GOT3 (cell line): Measurements from ENCODE around the gene MON2.
"Not testable (repeated sequence)": the region's sequence is repeated elsewhere in the genome, so short reads cannot be mapped to it uniquely, and the experiment has no call there.

ENCODE experiments used
- DNase-seq: peaks from one replicate; lab custom pipeline; 2025; ENCODE audit warnings: mixed read lengths; lab: John Stamatoyannopoulos, UW

Gene MON2

DNA sequence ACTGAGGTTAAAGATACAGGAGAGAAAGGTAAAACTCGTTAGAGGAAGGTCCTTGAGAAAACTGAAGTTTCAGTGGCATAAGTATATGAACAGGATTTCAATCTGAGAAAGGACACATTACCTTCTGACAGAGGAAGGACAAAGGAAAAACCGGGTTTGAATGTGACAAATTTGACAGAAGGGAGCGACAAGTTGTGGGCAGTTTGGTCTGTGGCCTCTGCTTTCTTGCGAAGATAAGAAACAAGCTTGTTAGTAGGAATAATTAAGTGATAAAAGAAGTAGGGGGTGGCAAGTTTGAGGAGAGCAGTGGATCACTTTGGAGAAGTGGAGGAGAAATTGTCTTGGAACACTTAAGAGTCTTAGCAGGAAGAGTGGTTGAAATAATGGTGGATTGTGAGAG is 5.1 kb downstream of the MON2 start:
- DNase-seq = no peak

DNA sequence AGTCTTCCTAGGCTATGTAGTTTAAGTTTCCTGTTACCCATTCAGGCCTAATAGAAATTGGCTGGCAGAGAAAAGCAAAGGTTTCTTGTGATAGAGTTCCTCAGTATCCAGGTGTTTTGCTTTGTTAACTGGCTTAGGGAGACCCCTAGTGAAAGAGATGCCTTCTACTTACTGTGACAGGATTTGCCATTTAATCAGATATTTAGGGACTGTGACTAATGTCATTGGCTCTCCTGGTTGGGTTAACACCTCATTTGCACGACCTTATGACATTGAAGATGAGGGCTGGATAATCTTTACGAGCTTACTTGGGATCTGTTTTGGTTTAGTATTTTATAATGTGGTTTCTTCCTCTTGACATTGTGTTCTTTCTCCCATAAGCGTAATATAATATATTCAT is 5.8 kb downstream of the MON2 start:
- DNase-seq = no peak

- DNase-seq = no peak
Observed at GRCh38 chr12:62481843-62482540, 15.4 kb downstream of the MON2 start.

DNA sequence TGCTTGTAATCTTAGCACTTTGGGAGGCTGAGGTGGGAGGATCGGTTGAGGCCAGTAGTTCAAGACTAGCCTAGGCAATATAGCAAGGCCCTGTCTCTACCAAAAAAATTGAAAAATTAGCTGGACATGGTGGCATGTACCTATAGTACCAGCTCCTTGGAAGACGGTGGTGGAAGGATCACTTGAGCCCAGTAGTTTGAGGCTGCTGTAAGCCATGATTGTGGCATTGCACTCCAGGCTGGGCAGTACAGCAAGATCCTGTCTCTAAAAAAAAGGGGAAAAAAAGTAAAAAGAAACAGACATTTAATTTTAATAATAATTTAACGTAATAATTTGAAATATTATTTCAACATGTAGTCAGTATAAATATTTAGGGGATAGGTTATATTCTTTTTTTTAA is 16.1 kb downstream of the MON2 start:
- no peak for DNase-seq

DNA sequence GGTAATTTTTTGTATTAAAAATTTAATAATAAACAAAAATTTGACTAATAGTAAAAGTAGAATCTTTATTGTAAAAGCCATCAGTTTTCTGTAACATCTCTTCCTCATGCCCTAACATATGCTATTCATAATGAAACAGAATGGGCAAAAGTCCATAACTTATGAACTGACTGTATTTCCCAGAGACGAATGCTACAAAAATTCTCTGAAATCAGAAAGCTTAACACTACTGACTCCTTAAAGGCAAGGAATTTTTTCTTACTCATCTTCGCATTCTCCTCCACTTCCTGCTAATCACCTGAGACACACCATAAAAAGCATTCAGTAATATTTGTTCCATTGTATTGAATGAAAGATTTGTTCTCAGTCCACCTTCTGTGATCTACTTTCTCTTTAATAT is 17.6 kb downstream of the MON2 start:
- DNase-seq = no peak

- no peak for DNase-seq
Observed at GRCh38 chr12:62505786-62506185, 39.2 kb downstream of the MON2 start.

- no peak for DNase-seq
Observed at GRCh38 chr12:62512901-62513300, 46.3 kb downstream of the MON2 start.

DNA sequence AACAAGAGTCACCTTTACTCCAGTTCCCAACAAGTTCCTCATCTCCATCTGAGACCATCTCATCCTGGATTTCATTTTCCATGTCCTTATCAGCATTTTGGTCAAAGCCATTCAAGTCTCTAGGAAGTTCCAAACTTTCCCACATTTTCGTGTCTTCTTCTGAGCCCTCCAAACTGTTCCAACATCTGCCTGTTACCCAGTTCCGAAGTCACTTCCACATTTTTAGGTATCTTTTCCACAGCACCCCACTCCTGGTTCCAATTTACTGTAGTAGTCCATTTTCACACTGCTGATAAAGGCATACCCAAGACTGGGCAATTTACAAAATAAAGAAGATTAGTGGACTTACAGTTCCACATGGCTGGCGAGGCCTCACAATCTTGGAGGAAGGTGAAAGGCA is 47.5 kb downstream of the MON2 start:
- not testable (repeated sequence) for DNase-seq

- no peak for DNase-seq
Observed at GRCh38 chr12:62516927-62517326, 50.3 kb downstream of the MON2 start.

DNA sequence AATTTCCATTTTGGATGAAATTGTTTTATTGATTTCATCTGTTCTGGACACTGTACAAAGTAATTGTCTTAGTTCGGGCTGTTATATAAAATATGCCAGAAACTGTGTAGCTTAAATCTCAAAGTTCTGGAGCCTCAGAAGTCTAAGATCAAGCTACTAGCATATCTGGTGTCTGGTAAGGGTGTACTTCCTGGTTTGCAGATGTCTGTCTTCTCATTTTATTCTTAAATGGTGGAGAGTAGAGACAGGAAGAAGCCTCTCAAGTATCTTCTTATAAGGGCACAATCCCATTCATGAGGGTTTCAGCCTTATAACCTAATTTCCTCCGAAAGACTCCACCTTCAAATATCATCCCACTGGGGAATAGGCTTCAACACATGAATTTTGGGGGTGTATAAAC is 51.3 kb downstream of the MON2 start:
- no peak for DNase-seq

DNA sequence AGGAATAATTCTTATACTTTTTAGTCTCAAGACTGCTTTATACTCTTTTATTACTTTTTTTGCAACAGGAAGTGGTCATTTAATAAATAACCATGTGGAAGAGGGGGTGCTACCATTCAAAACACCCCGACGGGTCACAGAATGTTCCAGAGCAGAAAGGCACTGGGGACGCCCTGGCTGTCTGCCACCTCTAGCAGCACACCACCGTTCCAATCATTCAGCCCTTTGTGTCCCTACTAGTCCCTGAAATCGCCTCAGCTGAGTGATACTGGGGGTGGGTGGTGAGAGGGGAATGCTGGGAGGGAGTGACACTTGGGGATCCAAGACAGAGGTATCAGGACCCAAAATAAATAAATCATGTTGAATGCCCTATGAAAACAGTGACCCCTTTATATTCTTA is 52.4 kb downstream of the MON2 start:
- no peak for DNase-seq

DNA sequence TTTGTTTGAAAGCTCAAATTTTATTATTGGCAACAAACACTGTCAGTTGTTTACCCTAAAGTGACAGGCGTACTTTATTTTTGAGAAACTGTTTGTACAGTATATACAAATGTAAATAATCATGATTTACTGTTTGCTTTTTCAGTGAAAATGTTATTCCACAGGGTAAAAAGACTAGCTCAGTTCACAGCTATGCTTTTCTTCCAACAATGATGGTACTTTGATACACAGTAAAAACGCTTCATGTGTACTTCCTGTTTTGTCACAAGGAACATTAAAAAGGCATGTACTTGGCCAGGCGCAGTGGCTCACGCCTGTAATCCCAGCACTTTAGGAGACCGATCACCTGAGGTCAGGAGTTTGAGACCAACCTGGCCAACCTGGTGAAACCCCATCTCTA is 53.7 kb downstream of the MON2 start:
- no peak for DNase-seq

- DNase-seq = no peak
Observed at GRCh38 chr12:62522984-62523383, 56.4 kb downstream of the MON2 start.

- no peak for DNase-seq
Observed at GRCh38 chr12:62523619-62524018, 57.0 kb downstream of the MON2 start.

GRCh38 chr12:62525271-62525670 is 58.6 kb downstream of the MON2 start:
- no peak for DNase-seq

- DNase-seq = no peak
Observed at GRCh38 chr12:62530596-62530995, 64.0 kb downstream of the MON2 start.

- no peak for DNase-seq
Observed at GRCh38 chr12:62532333-62532732, 65.7 kb downstream of the MON2 start.

DNA sequence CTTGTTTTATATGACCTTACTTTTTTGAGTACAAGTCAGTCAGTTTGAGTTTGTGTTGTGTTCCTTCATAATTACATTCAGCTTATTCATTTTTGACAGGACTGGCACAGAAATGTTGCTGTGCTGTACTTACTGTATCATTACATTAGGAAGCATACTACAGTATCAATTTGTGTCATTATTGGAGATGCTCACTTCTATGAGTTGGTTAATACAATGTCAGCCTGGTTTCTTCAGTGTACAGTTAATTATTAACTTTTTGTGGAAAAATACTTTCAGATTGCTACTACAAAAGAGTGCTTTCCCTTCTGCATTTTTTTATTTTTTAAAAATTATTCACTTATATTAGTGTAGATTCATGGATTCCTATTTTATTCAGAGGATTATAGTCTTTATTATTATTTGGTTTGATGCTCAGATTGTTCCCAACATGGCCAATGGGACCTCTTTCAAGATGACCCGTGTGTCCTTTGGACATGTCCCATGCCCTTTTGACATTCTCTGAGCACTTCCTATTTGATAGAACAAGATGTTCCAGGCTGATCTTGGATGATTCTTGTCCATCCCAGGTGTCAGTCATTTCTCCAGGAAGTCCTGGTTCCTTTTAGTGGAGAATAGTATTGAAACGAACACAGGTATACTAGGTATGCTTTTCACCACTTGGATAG is 66.6 kb downstream of the MON2 start:
- DNase-seq = no peak

- no peak for DNase-seq
Observed at GRCh38 chr12:62533755-62534107, 67.1 kb downstream of the MON2 start.

GRCh38 chr12:62536546-62536945 is 69.9 kb downstream of the MON2 start:
- no peak for DNase-seq

DNA sequence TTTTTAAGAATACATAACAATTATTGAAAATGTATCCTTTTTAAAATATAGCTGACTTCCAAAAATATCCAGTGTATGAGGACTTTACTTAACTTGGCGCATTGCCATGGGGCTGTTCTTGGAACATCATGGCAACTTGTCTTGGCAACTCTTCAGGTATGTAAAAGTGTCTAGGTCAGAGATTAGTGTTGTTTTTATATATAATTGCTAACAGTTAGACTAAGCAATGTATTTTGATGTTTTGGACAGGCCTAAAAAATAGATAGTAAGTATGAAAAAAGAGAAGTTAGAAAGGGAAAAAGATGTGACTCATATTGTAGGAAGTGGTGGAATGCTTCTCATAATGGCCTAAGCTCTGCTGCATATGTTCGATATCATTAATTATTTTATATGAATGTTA is 70.9 kb downstream of the MON2 start:
- DNase-seq = no peak

GRCh38 chr12:62540354-62540753 is 73.7 kb downstream of the MON2 start:
- no peak for DNase-seq

DNA sequence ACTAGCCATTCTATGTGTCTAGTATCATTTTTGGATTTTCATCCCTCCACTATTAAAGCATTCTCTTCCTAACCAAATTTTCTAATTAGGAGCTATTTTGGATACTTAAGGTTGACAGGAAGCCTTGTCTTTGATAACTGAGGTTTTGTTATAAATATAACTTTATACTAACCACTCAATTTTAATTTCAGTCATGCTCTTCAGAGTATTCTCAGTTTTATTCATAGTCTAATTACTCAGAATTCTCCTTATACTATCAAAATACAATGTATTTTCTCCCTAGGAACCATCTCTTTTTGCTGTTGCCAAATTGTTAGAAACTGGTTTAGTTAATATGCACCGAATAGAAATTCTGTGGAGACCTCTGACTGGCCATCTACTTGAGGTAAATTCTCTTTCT is 76.2 kb downstream of the MON2 start:
- no peak for DNase-seq

GRCh38 chr12:62543324-62543723 is 76.7 kb downstream of the MON2 start:
- DNase-seq = no peak
